Activated naive CD4-positive, alpha-beta T cell treated with anti-CD3 and anti-CD28 coated beads, Interleukin-2, amount 50 U/mL, for 16 hours (primary cell): ENCODE measurements around the gene UBE2J2.

Experiments used
- DNase-seq: peaks from one replicate; pipeline ENCODE4 v3.0.0-alpha.2; 2020

The UBE2J2 gene

DNA sequence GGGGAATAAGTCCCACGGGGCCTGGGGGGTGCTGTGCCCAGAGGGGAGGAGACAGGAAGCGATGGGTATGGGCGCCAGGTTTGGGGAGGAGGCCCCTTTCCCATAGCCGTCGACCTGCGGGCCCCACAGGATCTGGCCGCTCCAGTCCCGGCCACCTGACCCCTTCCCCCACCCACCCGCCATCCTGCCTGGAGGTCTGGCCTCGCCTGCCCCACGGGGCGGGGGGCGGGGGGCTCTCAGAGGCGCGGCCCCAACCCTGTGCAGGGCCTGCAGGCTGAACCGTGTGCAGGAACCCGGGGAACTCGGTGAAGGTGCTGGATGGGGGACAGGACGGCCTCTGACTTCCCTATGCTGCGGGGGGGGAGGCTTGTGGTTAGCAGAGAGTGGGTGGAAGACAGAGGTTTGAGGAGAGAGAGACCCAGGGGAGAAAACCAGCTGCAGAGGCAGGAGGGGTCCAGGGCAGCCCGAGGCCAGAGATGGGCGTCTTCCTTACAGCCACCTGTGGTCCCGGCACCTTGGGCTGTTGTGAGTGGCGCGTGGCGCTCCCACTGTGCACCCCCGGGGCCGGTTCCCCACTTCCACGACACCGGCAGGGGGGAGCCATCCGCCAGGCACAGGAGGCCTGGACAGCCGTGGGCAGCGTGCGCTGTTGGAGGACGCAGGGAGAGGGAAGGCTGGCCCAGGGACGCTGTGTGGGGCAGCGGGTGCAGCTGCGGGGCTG is 64.8 kb downstream of the UBE2J2 start:
- DNase-seq, result no peak

DNA sequence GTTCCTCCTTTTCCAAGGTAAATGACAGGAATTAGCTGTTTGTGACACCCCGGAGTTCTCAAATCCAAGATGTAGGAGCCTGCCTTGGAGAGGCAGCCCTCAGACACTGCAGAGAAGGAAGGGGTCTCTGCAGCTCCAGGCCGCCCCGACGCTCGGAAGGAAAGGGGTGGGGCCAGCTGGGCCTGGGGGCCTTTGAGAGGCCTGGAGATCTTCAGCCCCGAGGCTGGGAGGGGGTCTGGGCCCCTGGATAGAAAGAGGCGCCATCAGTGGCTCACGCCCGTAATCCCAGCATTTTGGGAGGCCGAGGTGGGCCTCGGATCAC is 66.1 kb downstream of the UBE2J2 start:
- no peak for DNase-seq

DNA sequence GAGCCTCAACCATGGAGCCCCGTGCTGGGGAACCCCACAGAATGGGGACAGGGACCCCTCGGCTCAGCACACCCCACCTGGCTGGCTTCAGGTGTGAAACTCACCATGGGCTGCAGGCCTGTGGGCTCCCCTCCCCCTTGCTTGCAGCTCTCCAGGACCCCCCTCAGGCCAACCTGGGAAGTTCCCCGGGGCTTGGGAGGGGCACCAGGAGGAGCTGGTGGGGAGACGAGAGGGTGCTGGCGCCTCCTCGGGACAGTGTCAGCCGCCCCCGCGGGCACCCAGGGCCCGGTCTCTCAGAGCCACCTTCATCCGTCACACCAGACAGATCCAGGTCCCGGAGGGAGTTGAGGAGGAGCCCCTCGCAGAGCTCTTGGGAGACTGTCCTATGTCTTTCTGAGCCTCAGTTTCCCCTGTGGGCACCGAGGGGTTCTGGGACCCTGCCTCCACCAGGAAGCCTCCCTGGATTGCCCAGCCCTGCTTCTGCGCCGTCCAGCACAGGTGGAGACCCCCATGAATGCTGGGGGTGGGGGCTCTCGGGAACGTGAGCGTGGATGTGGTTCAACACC is 66.6 kb downstream of the UBE2J2 start:
- no peak for DNase-seq

DNA sequence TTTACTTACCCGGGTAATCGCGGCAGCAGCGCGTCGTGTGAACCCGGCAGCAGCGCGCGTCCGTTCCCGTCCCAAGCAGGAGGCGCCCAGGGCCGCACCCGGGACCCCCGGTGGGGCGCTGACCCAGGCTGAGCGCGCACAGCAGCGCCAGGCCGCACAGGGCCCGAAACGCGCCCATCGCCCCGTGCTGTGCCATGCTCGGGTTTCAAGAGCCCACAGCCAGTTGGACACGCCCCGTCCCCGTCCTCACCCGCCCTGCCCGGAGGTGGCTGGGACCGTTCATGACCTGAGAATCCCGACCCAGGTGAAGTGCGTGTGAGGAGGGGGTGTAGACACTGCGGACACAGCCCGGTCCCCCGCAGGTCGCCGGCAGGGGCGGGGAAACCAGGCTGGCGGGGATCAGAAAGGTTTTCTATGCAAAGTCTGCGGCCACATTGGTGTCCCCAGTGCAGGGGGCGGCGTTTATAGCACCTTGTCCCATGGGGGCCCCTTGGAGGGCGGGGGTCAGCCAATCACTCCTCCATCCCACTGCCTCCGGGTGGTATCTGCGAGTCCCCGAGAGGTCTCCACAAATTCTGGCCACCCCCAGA is 67.2 kb downstream of the UBE2J2 start, which contains the start of gene TNFRSF18:
TNFRSF18 (minus strand) TSS at position 217 of the 590 bp plus-strand sequence; CDS start at position 196, 21 bp downstream.
- peak; percentile 44 for DNase-seq

DNA sequence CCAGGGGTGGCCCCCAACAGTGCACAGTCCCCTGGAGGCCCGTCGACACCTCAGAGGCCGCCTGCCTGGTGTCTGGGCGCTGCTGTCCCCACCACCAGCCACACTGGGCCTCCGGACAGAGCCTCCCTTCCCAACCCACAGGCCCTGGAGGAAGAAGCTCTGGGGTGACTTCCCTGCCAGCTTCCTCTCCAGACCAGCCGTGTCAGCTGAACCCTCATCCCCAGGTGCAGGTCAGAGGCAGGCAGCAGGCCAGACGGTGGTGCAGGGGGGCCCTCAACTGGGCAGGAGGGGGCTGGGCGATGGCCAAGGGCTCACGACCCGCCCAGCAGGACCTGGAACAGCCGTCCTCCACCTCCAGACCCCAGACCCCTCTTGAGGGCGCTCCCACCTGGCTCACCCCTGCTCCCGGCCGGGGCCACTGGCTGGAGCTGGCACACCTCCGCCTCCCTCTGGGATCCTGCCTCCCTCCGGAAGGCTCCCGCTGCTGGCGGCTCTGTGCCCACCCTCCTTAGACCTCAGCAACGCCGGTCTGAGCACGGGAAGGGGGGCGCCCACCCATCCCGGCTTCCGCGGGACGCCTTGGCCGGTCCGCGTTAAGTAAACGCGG is 67.8 kb downstream of the UBE2J2 start:
- DNase-seq, result no peak

DNA sequence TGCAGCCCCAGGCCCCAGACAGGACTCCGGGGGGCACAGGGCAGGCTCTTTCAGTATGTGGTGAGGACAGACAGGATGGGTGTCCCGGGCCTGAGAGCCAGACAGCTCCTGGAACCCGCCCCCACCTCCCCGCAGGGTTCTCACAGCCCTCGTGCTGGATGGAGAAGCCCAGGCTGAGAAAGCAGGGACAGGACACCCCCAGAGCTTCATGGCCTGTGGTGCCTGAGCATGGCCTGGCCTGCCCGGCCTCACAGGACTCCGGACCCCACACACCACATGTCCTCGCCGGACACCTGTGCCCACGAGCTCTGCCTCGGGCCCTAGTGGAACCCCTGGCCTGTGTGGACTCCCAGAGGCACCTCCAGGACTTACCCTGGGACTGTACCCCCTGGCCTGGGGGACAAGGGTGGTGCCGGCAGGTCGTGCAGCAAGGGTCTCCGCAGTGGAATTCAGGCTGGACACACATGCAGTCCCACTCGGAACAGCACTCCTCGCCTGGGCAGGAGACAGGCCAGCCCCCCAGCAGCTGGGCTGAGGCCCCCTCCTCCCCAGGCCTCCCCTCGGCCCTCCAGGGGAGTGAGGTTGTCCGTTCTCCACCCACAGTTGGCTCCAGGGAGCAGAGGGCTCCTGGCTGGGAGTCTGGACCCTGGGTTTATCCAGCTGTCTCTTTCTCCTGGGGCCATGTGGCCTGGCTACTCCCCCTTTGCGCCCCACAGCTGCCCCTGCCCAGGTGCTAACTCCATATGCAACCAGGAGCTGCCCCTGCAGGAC is 68.5 kb downstream of the UBE2J2 start:
- DNase-seq, result no peak

DNA sequence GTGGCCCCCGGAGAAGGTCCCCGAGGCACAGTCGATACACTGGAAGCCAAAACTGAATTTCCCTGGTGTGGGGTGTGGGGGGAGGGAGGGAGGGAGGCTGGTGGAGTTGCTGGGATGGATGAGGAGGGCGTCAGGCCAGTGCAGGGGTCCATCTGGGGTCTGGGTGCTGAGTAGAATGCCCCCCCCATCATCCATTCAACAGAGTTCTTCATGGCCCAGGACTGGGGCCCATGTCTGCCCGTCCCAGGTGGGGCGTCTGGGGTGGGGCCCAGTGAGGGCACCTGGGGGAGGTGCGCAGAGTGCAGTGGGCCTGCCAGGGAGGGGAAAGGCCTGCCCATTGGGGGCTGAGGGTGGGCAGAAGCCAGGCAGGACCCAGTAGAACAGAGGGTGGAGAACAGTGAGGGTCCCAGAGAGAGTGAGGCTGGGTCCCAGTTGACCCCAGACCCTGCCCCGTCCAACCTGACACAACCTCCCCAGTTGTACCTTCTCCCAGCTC is 69.2 kb downstream of the UBE2J2 start:
- no peak for DNase-seq
